H9 (cell line): Measurements from ENCODE around the gene SLC47A2. TPM values are rescaled to one million over a fixed set of nuclear protein-coding genes. Genes with fewer than 3 reads are reported as not detected.

ENCODE experiments used
- DNase-seq: peaks from one replicate; pipeline ENCODE4 v3.0.0-alpha.2; 2017
- H2AFZ ChIP-seq: one replicate; pipeline ENCODE4 v1.6.1; 2013; ENCODE audit warnings: mild to moderate bottlenecking, low read length, control low read depth, moderate library complexity
- H2AK5ac ChIP-seq: 2 replicates; pipeline ENCODE4 v1.6.1; 2013; ENCODE audit warnings: low read length, control low read depth, mixed read lengths; ENCODE audit not compliant: insufficient read length
- H2BK120ac ChIP-seq: one replicate; pipeline ENCODE4 v1.6.1; 2013; ENCODE audit warnings: low read depth, mild to moderate bottlenecking, low read length, control low read depth, inconsistent platforms; ENCODE audit not compliant: poor library complexity, severe bottlenecking
- H2BK12ac ChIP-seq: 2 replicates; pipeline ENCODE4 v1.6.1; 2013; ENCODE audit warnings: low read length, control low read depth, mixed read lengths, low read depth; ENCODE audit not compliant: insufficient read length
- H2BK15ac ChIP-seq: 2 replicates; pipeline ENCODE4 v1.6.1; 2013; ENCODE audit warnings: low read depth, low read length, control low read depth
- H2BK20ac ChIP-seq: one replicate; pipeline ENCODE4 v1.6.1; 2013; ENCODE audit warnings: low read depth, mild to moderate bottlenecking, low read length, control low read depth, inconsistent platforms; ENCODE audit not compliant: poor library complexity, severe bottlenecking
- H2BK5ac ChIP-seq: 2 replicates; pipeline ENCODE4 v1.6.1; 2013; ENCODE audit warnings: low read length, control low read depth, mixed read lengths; ENCODE audit not compliant: insufficient read length
- H3K14ac ChIP-seq: 2 replicates; pipeline ENCODE4 v1.6.1; 2013; ENCODE audit warnings: low read length, control low read depth; ENCODE audit not compliant: insufficient read depth
- H3K18ac ChIP-seq: 2 replicates; pipeline ENCODE4 v1.6.1; 2013; ENCODE audit warnings: low read depth, mild to moderate bottlenecking, mixed read lengths, low read length, control low read depth; ENCODE audit not compliant: insufficient read length
- H3K23ac ChIP-seq: 2 replicates; pipeline ENCODE4 v1.6.1; 2013; ENCODE audit warnings: low read length, control low read depth, mixed read lengths, low read depth; ENCODE audit not compliant: insufficient read length
- H3K23me2 ChIP-seq: 2 replicates; pipeline ENCODE4 v1.6.1; 2013; ENCODE audit warnings: low read depth, mild to moderate bottlenecking, mixed read lengths, low read length, control low read depth; ENCODE audit not compliant: insufficient read length, poor library complexity, severe bottlenecking
- H3K27ac ChIP-seq: 2 replicates; pipeline ENCODE4 v1.5.1; 2013; ENCODE audit warnings: low read length, control low read depth, mixed read lengths, low read depth; ENCODE audit not compliant: insufficient read length
- H3K27me3 ChIP-seq: 2 replicates; pipeline ENCODE4 v1.6.1; 2013; ENCODE audit warnings: low read length, control low read depth, inconsistent platforms; ENCODE audit not compliant: insufficient read depth
- H3K4ac ChIP-seq: 2 replicates; pipeline ENCODE4 v1.6.1; 2013; ENCODE audit warnings: low read depth, mild to moderate bottlenecking, control low read depth, inconsistent platforms, low read length, moderate library complexity
- H3K4me1 ChIP-seq: 2 replicates; pipeline ENCODE4 v1.6.1; 2013; ENCODE audit warnings: low read length, control low read depth, inconsistent platforms; ENCODE audit not compliant: insufficient read depth
- H3K4me2 ChIP-seq: 2 replicates; pipeline ENCODE4 v1.6.1; 2013; ENCODE audit warnings: low read length, control low read depth, mixed read lengths; ENCODE audit not compliant: insufficient read length, insufficient read depth
- H3K56ac ChIP-seq: 2 replicates; pipeline ENCODE4 v1.6.1; 2013; ENCODE audit warnings: low read depth, mild to moderate bottlenecking, mixed read lengths, low read length, control low read depth; ENCODE audit not compliant: insufficient read length
- H3K79me1 ChIP-seq: 2 replicates; pipeline ENCODE4 v1.6.1; 2013; ENCODE audit warnings: low read depth, mild to moderate bottlenecking, moderate library complexity, low read length, control low read depth, inconsistent platforms; ENCODE audit not compliant: insufficient read depth, poor library complexity, severe bottlenecking
- H3K79me2 ChIP-seq: 2 replicates; pipeline ENCODE4 v1.6.1; 2013; ENCODE audit warnings: low read length, control low read depth, inconsistent platforms; ENCODE audit not compliant: insufficient read depth
- H3K9ac ChIP-seq: 2 replicates; pipeline ENCODE4 v1.6.1; 2013; ENCODE audit warnings: low read length, control low read depth, mixed read lengths; ENCODE audit not compliant: insufficient read length; ENCODE audit errors: extremely low read depth
- H3K9me3 ChIP-seq: one replicate; pipeline ENCODE4 v1.6.1; 2013; ENCODE audit warnings: low read depth, low read length, inconsistent platforms; ENCODE audit not compliant: control insufficient read depth
- H3T11ph ChIP-seq: one replicate; pipeline ENCODE4 v1.6.1; 2013; ENCODE audit warnings: mild to moderate bottlenecking, low read length, control low read depth, inconsistent platforms
- H4K20me1 ChIP-seq: one replicate; pipeline ENCODE4 v1.6.1; 2013; ENCODE audit not compliant: control insufficient read depth, insufficient read length, insufficient read depth
- H4K5ac ChIP-seq: 2 replicates; pipeline ENCODE4 v1.6.1; 2013; ENCODE audit warnings: low read depth, mild to moderate bottlenecking, mixed read lengths, low read length, control low read depth; ENCODE audit not compliant: insufficient read length
- H4K8ac ChIP-seq: replicated peaks from 2 replicates; pipeline ENCODE4 v1.6.1; 2013; ENCODE audit warnings: low read length, control low read depth, mixed read lengths, low read depth; ENCODE audit not compliant: insufficient read length
- H4K91ac ChIP-seq: 2 replicates; pipeline ENCODE4 v1.6.1; 2013; ENCODE audit warnings: low read depth, mild to moderate bottlenecking, moderate library complexity, mixed read lengths, low read length, control low read depth; ENCODE audit not compliant: insufficient read length
- H3K27ac Mint-ChIP-seq, 3 experiments: 2 replicates in 2 of 3; 3 replicates in 1 of 3; pipeline ENCODE4 v1.8.0; 2020 to 2021; ENCODE audit warnings: mixed read lengths in 3 of 3, mild to moderate bottlenecking in 1 of 3, moderate library complexity in 1 of 3
- H3K27me3 Mint-ChIP-seq: 2 replicates; pipeline ENCODE4 v1.8.0; 2021; ENCODE audit warnings: low read depth, mild to moderate bottlenecking, moderate library complexity, mixed read lengths
- H3K36me3 Mint-ChIP-seq, 3 experiments: 2 replicates in 2 of 3; 3 replicates in 1 of 3; pipeline ENCODE4 v1.8.0; 2020 to 2021; ENCODE audit warnings: low read depth in 3 of 3, mixed read lengths in 3 of 3; ENCODE audit not compliant: insufficient read depth in 1 of 3
- H3K4me1 Mint-ChIP-seq, 2 experiments: 2 replicates each; pipeline ENCODE4 v1.8.0; 2020; ENCODE audit warnings: mixed read lengths in 2 of 2
- H3K4me3 Mint-ChIP-seq, 2 experiments: 2 replicates in 1 of 2; 3 replicates in 1 of 2; pipeline ENCODE4 v1.8.0; 2020 to 2021; ENCODE audit warnings: mild to moderate bottlenecking in 2 of 2, mixed read lengths in 2 of 2, moderate library complexity in 1 of 2
- H3K9me3 Mint-ChIP-seq, 2 experiments: 2 replicates in 1 of 2; 3 replicates in 1 of 2; pipeline ENCODE4 v1.8.0; 2020; ENCODE audit warnings: mild to moderate bottlenecking in 2 of 2, mixed read lengths in 2 of 2, moderate library complexity in 1 of 2
- WGBS: extraction: QIAGEN DNeasy Blood & Tissue Kit; methylation state at CpG from one replicate; pipeline ENCODE4 v1.1.7; 2013; ENCODE audit warnings: missing lambda C conversion rate, low lambda C conversion rate, mixed read lengths; ENCODE audit not compliant: insufficient read length; ENCODE audit errors: extremely low coverage; 5-methylcytosine and 5-hydroxymethylcytosine counted together
- total RNA-seq: library from RNA; stranded (reverse); gene quantifications from 2 replicates; pipeline ENCODE4 v1.2.1, GENCODE V29; 2021
- TF ChIP-seq, protein P1 (sequence below): fragments of 200-600 bp; sonication (generic); conservative IDR thresholded peaks from 3 replicates; pipeline ENCODE4 v1.8.0; 2021; ENCODE audit warnings: antibody characterized with exemption, mild to moderate bottlenecking

SLC47A2 gene
- total RNA-seq, 1 experiment from 2014 or later = not detected

DNA sequence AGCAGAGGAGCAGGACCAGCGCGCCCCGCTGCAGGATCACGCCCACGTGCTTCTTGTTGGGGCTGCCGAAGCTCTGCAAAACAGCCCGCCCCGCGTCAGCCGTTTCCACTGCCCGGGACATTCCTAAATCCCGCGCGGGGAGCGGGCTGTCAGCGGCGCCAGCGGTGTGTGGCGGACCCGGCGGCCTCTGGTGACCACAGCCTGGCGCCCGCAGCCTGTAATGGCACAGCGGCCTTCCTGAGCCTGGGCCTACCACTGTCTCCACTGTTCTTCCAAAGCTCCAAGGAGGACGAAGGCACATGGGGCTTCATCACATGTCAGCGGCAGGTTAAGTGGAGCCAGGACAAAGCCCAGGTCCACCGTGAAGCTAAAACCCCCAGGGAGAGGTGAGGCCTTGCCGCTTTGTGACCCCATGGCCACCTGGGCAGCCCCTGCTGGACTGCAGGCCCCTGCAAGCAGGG is 2.5 kb downstream of the SLC47A2 start:
- Histone ChIP-seq H3K56ac (no peak overlapping the region), H3K14ac (no peak overlapping the region), H3T11ph (no peak overlapping the region), H4K8ac (no peak overlapping the region), H2AFZ (no peak overlapping the region), H2AK5ac (no peak overlapping the region), H3K79me1 (no peaks in the 10 kb centered on the region), H3K18ac (no peak overlapping the region), H2BK5ac (no peak overlapping the region), H2BK120ac (no peak overlapping the region), H3K9me3 (no peaks in the 10 kb centered on the region), H3K23me2 (no peaks in the 10 kb centered on the region), H3K79me2 (no peaks in the 10 kb centered on the region), H3K9ac (no peak overlapping the region), H4K91ac (no peak overlapping the region), H2BK15ac (no peak overlapping the region), H3K23ac (no peak overlapping the region), H3K27me3 (no peaks in the 10 kb centered on the region), H3K4ac (no peak overlapping the region), H4K20me1 (no peaks in the 10 kb centered on the region), H3K27ac (no peak overlapping the region), H3K4me1 (no peaks in the 10 kb centered on the region), H3K4me2 (no peak overlapping the region), H2BK12ac (no peak overlapping the region), H2BK20ac (no peak overlapping the region), H4K5ac (no peak overlapping the region)
- Mint-ChIP-seq H3K4me3 (no peak overlapping the region), H3K9me3 (no peaks in the 10 kb centered on the region), H3K4me1 (peaks cover 17% of the 10 kb centered on the region in 2 experiments), H3K36me3 (no peaks in the 10 kb centered on the region), H3K27me3 (no peaks in the 10 kb centered on the region), H3K27ac (no peak overlapping the region)
- WGBS = no CpG with 5 or more reads among the region's 28 CpGs
- TF ChIP-seq, protein P1, sequence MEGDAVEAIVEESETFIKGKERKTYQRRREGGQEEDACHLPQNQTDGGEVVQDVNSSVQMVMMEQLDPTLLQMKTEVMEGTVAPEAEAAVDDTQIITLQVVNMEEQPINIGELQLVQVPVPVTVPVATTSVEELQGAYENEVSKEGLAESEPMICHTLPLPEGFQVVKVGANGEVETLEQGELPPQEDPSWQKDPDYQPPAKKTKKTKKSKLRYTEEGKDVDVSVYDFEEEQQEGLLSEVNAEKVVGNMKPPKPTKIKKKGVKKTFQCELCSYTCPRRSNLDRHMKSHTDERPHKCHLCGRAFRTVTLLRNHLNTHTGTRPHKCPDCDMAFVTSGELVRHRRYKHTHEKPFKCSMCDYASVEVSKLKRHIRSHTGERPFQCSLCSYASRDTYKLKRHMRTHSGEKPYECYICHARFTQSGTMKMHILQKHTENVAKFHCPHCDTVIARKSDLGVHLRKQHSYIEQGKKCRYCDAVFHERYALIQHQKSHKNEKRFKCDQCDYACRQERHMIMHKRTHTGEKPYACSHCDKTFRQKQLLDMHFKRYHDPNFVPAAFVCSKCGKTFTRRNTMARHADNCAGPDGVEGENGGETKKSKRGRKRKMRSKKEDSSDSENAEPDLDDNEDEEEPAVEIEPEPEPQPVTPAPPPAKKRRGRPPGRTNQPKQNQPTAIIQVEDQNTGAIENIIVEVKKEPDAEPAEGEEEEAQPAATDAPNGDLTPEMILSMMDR = no peak
- DNase-seq = no peak
